ENCODE results near the gene SEMA5B.

GRCh38 chr3:122873741-122874515 is 153.6 kb downstream of the SEMA5B start:
- TF ChIP-seq CTCF (IDR thresholded peaks at IDR 0.05; ENCODE audit: low read length) (no peak), EZH2 (IDR thresholded peaks at IDR 0.05; ENCODE audit: borderline replicate concordance, low read length) (no peak)
